ENCODE results near the gene SKIC2.
"Not testable (repeated sequence)": the region's sequence is repeated elsewhere in the genome, so short reads cannot be mapped to it uniquely, and the experiment has no call there.

SKIC2 gene

DNA sequence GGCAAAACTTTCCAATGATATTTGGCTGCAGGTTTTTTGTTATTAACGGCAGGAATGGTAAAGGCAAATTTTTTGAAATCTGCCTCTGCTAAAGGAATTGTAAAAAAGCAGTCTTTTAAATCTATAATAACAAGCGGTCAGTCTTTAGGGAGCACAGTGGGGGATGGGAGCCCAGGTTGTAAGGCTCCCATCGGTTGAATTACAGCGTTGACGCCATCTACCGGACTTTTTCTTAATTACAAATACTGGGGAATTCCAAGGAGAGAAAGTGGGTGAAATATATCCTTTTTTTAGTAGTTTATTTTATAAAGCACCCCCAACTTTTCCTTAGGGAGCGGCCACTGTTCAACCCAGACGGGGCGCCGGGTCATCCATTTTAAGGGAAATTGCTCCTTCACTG, 30.4 kb downstream of the SKIC2 start:
- H3K9me3 ChIP-seq (ENCODE audit: control insufficient read depth, insufficient read depth, low read length); H3K9ac ChIP-seq (ENCODE audit: low read depth, low read length); H3K36me3 ChIP-seq (ENCODE audit: insufficient read depth, low read length); H3K4me1 ChIP-seq (ENCODE audit: insufficient read depth, low read length): not testable (repeated sequence)

DNA sequence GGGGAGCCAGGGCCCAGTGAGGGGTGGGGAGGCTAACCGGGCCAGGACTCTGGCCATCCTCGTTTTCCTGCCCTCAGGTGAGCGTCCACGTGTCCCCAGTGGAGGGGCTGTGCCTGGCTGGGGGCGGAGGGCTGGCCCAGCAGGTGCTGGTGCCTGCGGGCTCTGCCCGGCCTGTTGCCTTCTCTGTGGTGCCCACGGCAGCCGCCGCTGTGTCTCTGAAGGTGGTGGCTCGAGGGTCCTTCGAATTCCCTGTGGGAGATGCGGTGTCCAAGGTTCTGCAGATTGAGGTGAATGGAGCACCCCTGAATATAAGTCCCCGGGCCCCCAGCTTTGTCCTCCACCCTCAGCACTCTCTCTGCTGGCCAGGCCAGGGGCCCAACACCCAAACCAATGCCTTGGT, 35.4 kb downstream of the SKIC2 start:
- H3K9ac ChIP-seq (ENCODE audit: low read depth, low read length); H3K4me1 ChIP-seq (ENCODE audit: insufficient read depth, low read length); H3K36me3 ChIP-seq (ENCODE audit: insufficient read depth, low read length); H3K9me3 ChIP-seq (ENCODE audit: control insufficient read depth, insufficient read depth, low read length): not testable (repeated sequence)

DNA sequence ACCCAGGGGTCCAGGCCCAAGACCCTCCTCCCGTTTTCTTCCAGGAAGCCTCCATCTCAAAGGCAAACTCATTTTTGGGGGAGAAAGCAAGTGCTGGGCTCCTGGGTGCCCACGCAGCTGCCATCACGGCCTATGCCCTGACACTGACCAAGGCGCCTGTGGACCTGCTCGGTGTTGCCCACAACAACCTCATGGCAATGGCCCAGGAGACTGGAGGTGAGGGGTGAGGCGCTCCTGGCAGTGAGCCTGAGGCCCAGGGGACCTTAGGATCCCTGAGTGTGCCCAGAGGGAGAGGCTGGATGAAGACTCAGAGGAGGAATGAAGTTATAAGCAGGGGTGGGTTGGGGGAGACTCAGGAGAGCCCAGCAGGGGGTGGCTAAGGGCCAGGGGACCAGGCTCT, 37.4 kb downstream of the SKIC2 start:
- not testable (repeated sequence) for H3K9ac ChIP-seq (ENCODE audit: low read depth, low read length); H3K36me3 ChIP-seq (ENCODE audit: insufficient read depth, low read length); H3K9me3 ChIP-seq (ENCODE audit: control insufficient read depth, insufficient read depth, low read length); H3K4me1 ChIP-seq (ENCODE audit: insufficient read depth, low read length)

DNA sequence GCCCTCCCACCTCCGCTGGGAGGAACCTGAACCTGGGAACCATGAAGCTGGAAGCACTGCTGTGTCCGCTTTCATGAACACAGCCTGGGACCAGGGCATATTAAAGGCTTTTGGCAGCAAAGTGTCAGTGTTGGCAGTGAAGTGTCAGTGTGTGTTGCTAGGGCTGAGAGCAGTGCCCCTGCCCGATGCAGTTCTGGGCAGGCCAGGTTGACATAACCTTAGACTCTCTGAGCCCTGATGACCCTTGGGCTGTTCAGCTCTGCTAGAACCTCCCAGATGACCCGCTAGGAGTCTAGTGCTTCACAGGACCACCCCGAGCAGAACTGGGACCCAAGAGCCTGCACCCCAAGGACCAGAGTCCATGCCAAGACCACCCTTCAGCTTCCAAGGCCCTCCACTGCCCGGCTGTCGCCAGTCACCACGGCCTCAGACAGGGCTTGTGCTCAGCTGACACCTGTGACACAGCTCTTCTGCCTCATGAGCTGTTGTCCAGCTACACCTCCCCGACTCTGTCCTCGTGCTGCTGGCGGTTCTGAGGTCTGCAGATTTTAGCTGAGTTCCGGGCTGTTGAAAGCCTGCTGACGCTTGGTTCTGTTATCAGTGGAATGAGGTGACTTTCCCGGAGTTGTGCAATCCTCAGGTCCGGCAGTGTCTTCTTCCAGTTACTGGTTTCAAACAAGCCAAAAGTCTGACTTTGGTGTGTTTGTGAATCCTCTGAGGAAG, 43.7 kb downstream of the SKIC2 start:
- not testable (repeated sequence) for H3K4me1 ChIP-seq (ENCODE audit: insufficient read depth, low read length); H3K9me3 ChIP-seq (ENCODE audit: control insufficient read depth, insufficient read depth, low read length); H3K36me3 ChIP-seq (ENCODE audit: insufficient read depth, low read length); H3K9ac ChIP-seq (ENCODE audit: low read depth, low read length)

DNA sequence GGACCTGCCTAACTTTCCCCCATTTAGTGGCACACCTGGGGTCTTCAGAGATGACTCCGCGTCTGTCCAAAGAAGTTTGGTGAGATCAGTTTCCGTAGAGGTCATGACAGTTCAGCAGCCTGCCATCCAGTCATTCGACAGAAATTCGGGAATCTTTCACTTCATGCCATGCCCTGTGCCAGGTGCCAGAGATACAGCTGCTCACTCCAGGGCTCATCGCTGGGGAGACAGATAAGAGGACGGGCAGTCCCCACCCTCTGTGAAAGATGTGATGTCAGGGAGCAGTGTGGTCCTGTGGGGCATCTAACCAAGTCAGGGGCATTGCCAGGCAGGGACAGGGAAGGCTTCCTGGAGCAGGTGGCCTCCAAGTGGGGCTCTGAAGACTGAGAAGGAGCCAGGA, 44.3 kb downstream of the SKIC2 start:
- not testable (repeated sequence) for H3K9ac ChIP-seq (ENCODE audit: low read depth, low read length); H3K4me1 ChIP-seq (ENCODE audit: insufficient read depth, low read length); H3K9me3 ChIP-seq (ENCODE audit: control insufficient read depth, insufficient read depth, low read length); H3K36me3 ChIP-seq (ENCODE audit: insufficient read depth, low read length)

DNA sequence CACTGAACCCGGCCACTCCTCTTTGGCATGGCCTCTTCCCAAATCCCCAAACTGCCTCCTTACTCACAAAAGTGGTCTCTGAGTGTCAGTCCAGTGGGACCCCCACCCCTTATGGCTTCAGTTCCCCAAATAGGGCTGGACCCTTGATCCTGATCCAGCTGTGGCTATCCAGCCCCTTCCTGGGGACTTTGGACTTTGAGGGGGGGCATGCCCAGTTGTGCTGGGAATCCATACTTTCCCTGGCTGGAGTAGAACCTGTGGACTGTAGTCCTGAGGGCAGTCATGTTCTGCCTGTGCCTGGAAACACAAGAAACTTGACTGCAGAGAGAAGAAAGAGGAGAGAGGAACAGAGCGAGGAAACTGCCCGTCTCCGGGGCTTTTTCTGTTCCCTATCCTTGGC, 45.4 kb downstream of the SKIC2 start:
- H3K9me3 ChIP-seq (ENCODE audit: control insufficient read depth, insufficient read depth, low read length); H3K36me3 ChIP-seq (ENCODE audit: insufficient read depth, low read length); H3K4me1 ChIP-seq (ENCODE audit: insufficient read depth, low read length); H3K9ac ChIP-seq (ENCODE audit: low read depth, low read length): not testable (repeated sequence)

DNA sequence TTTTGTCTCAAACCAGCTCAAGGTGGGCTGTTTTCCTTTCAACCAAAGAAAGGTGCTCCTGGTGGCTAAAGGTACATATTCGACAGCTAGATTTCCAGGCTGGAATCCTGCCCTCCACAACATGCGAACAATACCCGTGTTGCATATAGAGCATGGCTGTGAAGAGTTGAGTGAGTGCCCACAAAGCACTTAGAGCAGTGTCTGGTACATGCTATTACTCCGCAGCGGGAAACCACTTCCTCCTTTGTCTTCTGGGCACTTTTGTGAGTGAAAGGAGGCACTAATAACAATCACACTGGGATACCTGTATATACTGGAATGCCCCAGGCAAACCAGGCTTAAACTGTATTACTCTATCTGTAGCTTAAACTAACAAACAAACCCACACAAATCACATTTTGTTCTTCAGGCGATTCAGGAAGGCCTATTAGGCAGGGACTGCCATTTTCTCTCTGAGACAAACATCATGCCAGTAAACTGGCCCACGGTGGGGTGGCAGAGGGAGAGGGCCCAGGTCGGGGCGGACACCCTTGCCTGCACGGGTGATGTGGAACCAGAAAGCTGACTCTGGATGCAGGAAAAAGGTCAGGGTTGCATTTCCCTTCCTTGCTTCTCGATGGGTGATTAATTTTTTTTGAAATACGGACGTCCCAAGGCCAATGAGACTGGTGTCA, 46.0 kb downstream of the SKIC2 start:
- not testable (repeated sequence) for H3K9me3 ChIP-seq (ENCODE audit: control insufficient read depth, insufficient read depth, low read length)

DNA sequence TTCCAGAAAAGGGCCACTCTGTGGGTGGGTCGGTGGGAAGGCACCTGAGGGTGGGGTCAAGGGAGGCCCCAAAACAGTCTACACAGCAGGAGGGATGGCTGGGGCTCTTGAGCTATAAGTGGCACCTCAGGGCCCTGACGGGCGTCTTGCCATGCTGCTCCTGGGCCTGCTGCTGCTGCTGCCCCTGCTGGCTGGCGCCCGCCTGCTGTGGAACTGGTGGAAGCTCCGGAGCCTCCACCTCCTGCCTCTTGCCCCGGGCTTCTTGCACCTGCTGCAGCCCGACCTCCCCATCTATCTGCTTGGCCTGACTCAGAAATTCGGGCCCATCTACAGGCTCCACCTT, 46.5 kb downstream of the SKIC2 start:
- H3K9me3 ChIP-seq (ENCODE audit: control insufficient read depth, insufficient read depth, low read length); H3K9ac ChIP-seq (ENCODE audit: low read depth, low read length); H3K36me3 ChIP-seq (ENCODE audit: insufficient read depth, low read length); H3K4me1 ChIP-seq (ENCODE audit: insufficient read depth, low read length): not testable (repeated sequence)

More for the DNA sequence above, 46.0 kb downstream of the SKIC2 start:
- H3K4me1 ChIP-seq (ENCODE audit: insufficient read depth, low read length); H3K9ac ChIP-seq (ENCODE audit: low read depth, low read length); H3K36me3 ChIP-seq (ENCODE audit: insufficient read depth, low read length): not testable (repeated sequence)

DNA sequence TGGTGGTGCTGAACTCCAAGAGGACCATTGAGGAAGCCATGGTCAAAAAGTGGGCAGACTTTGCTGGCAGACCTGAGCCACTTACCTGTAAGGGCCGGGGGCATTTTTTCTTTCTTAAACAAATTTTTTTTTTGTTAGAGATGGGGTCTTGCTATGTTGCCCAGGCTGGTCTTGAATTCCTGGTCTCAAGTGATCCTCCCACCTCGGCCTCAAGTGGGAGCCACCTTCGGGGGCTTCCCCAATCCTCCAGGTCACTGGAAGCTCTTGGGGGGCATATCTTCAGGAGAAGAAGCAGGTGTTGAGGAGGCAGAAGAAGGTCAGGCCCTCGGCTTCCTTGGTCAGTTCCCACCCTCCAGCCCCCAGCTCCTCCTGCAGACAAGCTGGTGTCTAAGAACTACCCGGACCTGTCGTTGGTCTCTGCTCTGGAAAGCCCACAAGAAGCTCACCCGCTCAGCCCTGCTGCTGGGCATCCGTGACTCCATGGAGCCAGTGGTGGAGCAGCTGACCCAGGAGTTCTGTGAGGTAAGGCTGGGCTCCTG, 47.1 kb downstream of the SKIC2 start:
- not testable (repeated sequence) for H3K4me1 ChIP-seq (ENCODE audit: insufficient read depth, low read length); H3K9ac ChIP-seq (ENCODE audit: low read depth, low read length); H3K9me3 ChIP-seq (ENCODE audit: control insufficient read depth, insufficient read depth, low read length); H3K36me3 ChIP-seq (ENCODE audit: insufficient read depth, low read length)

DNA sequence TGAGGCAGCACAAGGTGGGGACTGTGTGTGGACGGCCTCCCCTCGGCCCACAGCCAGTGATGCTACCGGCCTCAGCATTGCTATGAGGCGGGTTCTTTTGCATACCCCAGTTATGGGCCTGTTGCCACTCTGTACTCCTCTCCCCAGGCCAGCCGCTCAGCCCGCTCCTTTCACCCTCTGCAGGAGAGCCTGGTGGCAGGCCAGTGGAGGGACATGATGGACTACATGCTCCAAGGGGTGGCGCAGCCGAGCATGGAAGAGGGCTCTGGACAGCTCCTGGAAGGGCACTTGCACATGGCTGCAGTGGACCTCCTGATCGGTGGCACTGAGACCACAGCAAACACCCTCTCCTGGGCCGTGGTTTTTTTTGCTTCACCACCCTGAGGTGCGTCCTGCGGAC, 48.1 kb downstream of the SKIC2 start:
- not testable (repeated sequence) for H3K9ac ChIP-seq (ENCODE audit: low read depth, low read length); H3K36me3 ChIP-seq (ENCODE audit: insufficient read depth, low read length); H3K4me1 ChIP-seq (ENCODE audit: insufficient read depth, low read length); H3K9me3 ChIP-seq (ENCODE audit: control insufficient read depth, insufficient read depth, low read length)

DNA sequence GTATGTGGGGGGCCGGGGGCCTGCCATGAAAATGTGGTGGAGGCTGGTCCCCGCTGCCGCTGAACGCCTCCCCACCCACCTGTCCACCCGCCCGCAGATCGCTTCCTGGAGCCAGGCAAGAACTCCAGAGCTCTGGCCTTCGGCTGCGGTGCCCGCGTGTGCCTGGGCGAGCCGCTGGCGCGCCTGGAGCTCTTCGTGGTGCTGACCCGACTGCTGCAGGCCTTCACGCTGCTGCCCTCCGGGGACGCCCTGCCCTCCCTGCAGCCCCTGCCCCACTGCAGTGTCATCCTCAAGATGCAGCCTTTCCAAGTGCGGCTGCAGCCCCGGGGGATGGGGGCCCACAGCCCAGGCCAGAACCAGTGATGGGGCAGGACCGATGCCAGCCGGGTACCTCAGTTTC, 49.1 kb downstream of the SKIC2 start:
- H3K9ac ChIP-seq (ENCODE audit: low read depth, low read length); H3K36me3 ChIP-seq (ENCODE audit: insufficient read depth, low read length); H3K9me3 ChIP-seq (ENCODE audit: control insufficient read depth, insufficient read depth, low read length); H3K4me1 ChIP-seq (ENCODE audit: insufficient read depth, low read length): not testable (repeated sequence)

DNA sequence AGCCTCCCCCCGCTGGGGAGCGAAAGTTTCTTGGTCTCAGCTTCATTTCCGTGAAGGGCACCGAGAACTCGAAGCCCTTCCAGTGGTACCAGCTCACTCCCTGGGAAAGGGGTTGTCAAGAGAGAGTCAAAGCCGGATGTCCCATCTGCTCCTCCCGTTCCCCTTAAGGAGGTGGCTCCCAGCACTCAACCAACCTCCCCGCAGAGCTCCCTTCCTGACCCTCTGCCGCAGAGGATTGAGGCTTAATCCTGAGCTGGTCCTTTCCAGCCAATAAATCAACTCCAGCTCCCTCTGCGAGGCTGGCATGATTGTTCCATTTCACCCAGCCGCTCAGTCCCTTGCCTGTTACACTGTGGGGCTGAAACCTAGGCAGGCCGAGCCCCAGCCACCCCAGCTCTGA, 49.6 kb downstream of the SKIC2 start:
- H3K9ac ChIP-seq (ENCODE audit: low read depth, low read length); H3K9me3 ChIP-seq (ENCODE audit: control insufficient read depth, insufficient read depth, low read length); H3K4me1 ChIP-seq (ENCODE audit: insufficient read depth, low read length); H3K36me3 ChIP-seq (ENCODE audit: insufficient read depth, low read length): not testable (repeated sequence)

DNA sequence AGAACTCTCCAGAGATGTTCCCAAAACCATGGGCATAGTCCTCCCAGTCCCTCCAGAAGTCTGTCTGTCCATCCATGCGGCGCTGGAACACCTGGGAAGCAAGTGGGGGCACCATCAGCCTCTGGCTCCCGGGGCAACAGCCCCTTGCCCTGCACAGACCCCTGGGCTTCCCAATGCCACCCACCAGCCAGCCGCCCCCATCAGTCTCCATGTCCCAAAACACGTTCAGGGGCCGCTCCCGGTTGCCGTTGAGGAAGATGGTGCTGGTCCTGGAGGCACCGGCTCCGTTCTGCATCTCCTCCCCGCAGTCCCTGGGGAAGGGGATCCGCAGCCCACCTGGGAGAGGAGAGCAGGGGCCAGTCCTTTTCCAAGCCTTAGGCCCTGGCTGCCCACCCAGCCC, 50.6 kb downstream of the SKIC2 start:
- not testable (repeated sequence) for H3K9ac ChIP-seq (ENCODE audit: low read depth, low read length)

DNA sequence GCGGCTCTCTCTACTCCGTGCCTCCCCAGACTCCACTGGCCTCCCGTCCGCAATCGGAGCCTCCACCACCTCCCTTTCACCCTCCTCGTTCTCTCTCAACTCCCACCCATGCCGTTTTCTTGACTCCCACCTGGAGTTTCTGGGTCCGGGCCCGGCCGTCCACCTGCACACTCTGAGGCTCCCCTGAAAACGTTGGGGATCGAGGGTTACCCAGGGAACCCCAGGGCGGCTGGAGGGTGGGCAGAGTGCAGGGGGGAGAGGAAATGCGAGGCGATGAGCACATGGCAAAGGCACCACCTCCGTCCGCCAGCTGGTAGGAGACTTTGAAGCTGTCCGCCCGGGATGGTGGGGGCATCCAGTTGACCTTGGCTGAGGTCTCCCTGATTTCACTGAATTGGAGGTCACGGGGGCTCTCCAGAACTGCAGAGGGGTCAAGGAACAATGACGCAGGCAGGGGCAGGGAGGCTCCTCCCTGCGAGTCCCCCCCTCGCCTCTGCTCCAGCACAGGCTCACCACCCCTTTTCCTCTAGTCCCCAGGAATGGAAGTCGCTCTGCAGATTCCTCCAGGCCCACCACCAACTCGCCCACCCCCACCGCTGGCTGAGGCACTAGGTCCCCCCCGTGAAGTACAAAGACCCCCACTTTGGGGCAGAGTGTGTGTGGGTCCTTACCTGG, 52.0 kb downstream of the SKIC2 start:
- H3K9ac ChIP-seq (ENCODE audit: low read depth, low read length); H3K9me3 ChIP-seq (ENCODE audit: control insufficient read depth, insufficient read depth, low read length); H3K36me3 ChIP-seq (ENCODE audit: insufficient read depth, low read length); H3K4me1 ChIP-seq (ENCODE audit: insufficient read depth, low read length): not testable (repeated sequence)

More for the DNA sequence above, 50.6 kb downstream of the SKIC2 start:
- not testable (repeated sequence) for H3K36me3 ChIP-seq (ENCODE audit: insufficient read depth, low read length); H3K9me3 ChIP-seq (ENCODE audit: control insufficient read depth, insufficient read depth, low read length); H3K4me1 ChIP-seq (ENCODE audit: insufficient read depth, low read length)

DNA sequence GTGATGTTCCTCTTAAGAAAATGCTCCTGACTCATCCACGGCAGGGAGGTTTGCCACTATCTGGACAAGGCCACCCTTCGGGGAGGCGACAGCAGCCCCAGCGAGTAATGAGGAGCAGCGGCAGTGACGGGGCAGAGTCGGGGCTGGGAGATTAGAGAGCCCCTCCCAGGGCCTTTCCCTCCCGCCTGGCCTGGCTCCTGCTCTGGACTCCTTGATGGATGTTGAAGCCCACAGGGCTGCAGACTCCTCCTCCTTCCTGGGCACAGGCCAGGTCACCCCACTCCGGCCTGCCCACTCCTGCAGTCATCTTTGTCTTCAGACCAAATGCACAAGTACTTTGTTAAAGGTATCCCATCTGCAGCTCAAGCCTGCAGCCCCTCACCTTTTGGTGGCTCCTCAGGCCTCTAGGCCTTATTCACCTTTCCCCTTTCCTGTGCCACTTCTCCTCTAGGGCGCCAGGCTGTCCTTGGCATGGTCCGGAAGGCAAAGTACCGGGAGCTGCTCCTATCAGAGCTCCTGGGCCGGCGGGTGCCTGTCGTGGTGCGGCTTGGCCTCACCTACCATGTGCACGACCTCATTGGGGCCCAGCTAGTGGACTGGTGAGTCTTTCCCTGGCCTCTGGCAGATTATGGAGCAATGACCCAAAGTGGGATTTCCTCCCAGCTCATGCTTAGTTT, 54.1 kb downstream of the SKIC2 start:
- H3K36me3 ChIP-seq (ENCODE audit: insufficient read depth, low read length); H3K9ac ChIP-seq (ENCODE audit: low read depth, low read length); H3K4me1 ChIP-seq (ENCODE audit: insufficient read depth, low read length); H3K9me3 ChIP-seq (ENCODE audit: control insufficient read depth, insufficient read depth, low read length): not testable (repeated sequence)

All from ES-I3 (cell line).